HG03066 (cell line): ENCODE data around the gene ALDH1B1.
"Not testable (repeated sequence)": the region's sequence is repeated elsewhere in the genome, so short reads cannot be mapped to it uniquely, and the experiment has no call there.

Source experiments
- ATAC-seq: cut with Tn5 transposase; IDR thresholded peaks from one replicate; pipeline ENCODE4 v1.9.1; 2021; ENCODE audit warnings: low read depth; ENCODE audit not compliant: unreplicated experiment

ALDH1B1 gene

DNA sequence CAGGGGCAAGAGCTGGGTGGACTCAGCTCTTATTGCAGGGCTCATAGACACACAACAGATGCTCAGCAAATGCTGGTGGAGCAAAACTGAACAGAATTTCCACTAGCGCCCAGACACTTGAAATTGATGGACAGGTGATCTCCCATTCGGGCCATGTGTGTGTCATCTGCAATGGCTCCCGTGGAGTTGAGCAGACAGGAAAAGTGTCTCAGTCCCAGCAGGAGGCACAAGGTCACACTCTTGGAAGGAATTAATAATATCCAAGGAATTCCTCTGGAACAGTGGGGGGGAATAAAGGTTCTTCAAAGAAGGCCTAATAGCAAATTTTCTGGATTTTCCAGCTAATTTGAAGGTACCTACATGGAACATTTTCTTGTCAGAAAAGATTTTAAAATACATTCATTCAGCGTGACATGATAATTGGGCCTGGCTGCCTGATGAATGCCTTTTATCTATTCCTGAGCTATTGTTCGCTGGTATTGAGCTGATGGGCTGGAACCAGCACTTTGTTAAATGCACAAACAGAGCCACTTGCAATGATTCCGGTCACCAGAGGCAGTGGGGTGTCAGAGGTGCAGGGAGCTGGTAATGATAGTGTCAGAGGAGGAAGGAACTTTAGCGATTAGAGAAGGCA lies 31.5 kb upstream of the ALDH1B1 start:
- no peak for ATAC-seq

GRCh38 chr9:38361473-38361850 lies 31.0 kb upstream of the ALDH1B1 start:
- no peak for ATAC-seq

DNA sequence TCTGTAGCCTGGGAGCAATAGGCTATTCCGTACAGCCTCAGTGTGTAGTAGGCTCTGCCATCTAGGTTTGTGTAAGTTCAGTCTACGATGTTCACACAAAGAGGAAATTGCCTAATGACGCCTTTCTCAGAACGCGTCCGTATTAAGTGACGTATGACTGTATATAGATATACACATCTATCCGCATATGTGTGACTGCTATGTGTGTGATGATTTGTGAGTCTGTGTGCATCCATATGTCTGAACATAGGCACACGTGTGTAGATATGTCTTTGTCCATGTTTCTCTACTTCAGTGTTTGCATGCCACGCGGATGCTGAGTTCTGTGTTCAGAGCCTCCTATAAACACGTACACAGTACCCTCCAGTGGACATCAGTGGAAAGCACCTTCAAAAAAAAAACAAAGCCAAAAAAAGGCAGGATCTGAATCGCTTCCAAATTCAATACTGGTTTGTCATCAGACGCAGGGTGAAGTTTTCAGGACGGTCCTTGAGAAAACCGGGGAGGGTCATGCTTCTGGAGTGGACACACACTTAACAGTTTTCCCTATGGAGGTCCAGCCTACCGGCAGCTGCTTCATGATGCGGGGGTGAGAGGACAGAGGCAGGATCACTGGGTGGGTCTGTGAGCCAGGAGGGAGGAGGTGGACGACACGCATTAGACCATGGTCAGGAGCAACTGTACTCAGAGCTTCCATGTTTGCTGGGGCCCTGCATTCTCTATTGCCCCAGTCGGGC lies 29.5 kb upstream of the ALDH1B1 start:
- ATAC-seq = no peak

DNA sequence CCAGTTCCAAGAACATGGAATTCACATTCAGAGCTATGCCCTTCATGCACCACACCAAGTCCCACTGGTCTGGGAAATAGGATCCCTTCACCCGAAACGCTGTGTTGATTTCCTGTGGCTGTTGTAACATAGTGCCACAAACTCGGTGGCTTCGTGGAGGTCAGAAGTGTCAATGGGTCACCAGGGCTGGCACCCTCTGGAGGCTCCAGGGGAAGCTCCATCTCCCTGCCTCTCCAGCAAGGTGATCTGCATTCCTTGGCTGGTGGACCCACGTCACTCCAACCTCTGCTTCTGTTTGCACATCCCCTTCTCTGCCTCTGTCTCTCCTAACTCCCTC lies 28.9 kb upstream of the ALDH1B1 start:
- ATAC-seq = no peak

DNA sequence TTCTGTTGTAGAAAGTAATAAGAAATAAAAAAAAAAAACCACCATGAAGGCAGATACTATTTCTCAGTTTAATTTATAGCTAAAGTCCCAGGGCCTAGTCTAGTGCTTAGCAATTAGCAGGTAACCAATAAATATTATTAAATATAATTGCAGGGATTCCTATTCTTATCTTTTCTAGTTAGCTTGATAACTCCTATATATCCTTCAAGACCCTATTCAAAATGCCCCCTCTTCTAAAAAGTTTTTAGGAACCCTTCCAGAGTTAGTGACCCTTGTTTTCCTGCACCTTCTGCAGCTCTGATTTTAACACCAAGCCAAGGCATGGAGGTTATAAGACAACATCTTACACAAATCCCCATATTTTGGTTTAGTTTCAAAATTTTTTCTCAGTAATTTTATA lies 24.6 kb upstream of the ALDH1B1 start:
- ATAC-seq = no peak

DNA sequence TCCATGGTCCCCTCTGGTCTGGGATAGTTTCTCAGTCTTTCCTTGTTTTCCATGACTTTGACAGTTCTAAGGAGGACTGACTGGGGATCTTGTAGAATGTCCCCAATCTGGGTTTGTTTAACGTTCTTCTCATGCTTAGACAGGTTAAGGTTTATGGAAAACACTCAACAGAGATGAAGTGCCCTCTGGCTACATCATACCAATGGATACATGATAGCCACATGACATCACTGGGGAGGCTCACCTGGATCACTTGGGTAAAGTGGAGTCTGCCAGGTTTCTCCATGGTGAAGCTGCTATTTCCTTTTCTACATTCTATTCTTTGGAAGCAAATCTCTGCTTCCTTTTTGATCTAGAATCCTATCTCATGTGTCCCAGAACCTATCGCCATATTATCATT lies 23.8 kb upstream of the ALDH1B1 start:
- no peak for ATAC-seq

GRCh38 chr9:38370176-38370575 lies 22.3 kb upstream of the ALDH1B1 start:
- ATAC-seq = no peak

GRCh38 chr9:38371495-38371894 lies 21.0 kb upstream of the ALDH1B1 start:
- no peak for ATAC-seq

DNA sequence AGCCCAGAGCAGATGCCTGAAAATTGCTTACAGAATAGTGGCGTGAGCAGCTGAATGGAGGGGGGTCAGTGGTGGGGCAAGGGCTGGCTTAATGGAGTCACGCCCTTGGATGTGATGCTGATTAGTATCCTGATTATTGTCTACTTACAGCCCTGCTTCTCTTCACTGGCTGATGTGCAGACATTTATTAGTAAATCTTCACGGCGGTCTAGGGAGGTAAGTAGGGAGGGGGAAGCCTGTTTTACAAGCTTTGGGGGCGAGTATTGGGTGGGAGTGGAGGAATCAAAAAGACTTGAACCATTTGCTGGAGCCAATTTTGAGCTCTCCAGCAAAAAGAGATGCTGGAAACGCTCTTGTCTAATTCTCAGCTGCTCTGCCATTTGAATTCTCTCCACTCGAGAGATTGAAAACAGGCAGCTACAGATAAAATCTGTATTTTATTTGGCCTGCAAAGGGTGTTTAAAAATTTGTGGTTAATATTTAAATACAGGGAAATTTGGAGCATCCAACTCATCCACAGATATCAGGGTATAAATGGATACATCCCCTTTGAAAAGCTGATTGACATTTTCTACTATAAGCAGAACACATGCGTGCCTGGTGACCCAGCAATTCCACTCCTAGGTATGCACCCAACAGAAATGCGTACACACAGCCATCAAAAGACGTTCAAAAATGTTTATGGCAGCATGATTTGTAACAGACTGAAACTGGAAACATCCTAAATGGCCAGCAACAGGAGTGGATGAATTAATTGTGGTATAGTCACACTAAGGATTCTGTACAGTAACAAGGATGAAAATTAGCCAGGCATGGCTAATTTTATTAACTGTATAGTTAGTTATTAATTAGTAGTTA lies 19.5 kb upstream of the ALDH1B1 start:
- no peak for ATAC-seq

DNA sequence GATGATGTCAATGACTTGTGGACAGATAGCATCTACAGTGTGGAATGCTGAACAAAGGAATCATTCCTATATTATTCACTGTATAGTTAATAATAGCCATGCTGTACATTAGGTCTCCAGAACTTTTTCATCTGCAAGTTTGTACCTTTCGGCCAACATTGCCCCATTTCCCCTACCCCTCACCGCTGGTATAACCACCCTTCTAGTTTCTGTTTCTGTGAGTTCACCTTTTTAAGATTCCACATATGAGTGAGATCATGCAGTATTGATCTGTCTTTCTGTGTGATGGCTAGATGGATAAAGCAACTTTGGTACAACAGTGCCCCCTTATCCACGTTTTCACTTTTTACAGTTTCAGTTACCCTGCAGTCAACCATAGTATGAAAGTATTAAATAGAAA lies 18.8 kb upstream of the ALDH1B1 start:
- ATAC-seq = no peak

DNA sequence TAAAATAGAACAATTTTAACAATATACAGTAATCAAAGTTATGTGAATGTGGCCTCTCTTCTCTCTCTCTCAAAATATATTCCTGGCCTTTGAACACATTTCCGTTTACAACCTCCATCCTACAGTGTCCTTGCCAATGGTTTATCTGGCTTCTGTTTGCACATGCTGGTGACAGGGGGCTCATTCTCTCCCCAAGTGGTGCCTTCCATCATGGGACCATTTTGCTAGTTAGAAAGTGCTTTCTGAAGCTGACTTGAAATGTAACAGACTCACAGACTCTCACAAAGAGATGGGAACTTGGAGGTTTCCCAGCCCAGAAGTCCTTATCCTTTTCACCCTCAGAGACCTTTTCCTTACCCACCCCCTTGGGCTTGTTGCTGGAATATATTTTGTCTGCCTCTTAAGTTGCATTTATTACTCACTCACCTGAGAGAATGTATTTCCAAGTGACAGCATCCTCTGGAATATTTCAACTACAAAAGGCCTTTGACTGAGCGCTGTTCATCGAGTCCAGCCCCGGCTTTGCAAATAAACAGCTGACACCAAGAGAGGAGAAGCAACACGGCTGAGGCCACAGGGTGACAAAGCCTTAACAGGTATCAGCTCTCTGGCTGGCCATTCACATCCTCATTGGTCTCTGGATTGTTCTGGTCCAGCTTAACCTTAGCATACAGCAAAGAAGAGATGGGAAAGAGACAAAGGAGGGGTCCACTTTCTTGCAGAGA lies 17.5 kb upstream of the ALDH1B1 start:
- ATAC-seq = no peak

DNA sequence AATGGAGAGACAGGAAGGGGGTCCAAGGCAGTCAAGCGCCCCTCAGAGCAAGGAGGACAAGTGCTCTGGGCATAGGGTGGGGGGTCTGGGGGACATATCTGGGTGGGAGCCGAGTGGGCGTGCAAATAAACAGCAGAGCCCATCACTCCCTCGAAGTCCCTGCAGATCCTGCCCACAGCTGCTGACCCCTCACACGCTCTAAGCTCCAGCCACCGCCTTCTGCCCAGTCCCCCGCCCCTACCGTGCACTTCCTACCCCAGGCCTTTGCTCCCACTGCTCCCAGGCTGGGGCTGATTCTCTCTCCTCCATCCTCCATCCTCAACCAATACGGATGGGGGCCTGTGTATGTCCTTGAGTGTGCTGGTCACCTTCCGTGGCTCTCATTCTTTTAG lies 16.9 kb upstream of the ALDH1B1 start:
- no peak for ATAC-seq

GRCh38 chr9:38376021-38376670 lies 16.4 kb upstream of the ALDH1B1 start:
- ATAC-seq = no peak

GRCh38 chr9:38377336-38378083 lies 15.0 kb upstream of the ALDH1B1 start:
- not testable (repeated sequence) for ATAC-seq

DNA sequence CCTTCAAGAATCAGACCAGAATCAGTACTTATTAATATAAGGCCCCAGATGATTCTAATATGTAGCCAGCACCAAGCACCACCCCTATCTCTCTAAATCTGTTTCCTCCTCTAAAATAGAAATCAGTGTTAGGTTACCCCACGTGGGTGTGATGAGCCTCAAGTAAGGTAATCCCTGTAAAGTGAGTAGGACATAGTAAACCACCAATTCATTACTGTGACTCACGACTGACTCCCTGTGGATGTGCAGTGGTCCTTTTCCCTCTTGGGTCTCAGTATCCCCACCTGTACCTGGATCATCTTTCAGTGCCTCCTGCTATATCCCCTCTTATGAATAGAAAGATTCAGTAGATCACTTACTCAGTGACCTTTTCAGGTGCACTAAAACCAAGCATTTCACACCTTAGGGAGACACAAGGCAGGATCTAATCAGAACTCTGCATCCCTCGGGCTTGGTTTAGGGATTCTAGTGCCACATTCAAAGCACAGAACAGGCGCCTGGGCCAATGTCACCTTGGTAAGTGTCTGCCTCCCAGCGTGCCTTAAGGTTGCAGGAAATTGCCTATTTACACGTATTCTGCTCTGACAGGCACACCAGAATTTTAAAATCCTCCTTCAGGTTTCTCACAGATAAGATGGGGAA lies 12.2 kb upstream of the ALDH1B1 start:
- no peak for ATAC-seq

DNA sequence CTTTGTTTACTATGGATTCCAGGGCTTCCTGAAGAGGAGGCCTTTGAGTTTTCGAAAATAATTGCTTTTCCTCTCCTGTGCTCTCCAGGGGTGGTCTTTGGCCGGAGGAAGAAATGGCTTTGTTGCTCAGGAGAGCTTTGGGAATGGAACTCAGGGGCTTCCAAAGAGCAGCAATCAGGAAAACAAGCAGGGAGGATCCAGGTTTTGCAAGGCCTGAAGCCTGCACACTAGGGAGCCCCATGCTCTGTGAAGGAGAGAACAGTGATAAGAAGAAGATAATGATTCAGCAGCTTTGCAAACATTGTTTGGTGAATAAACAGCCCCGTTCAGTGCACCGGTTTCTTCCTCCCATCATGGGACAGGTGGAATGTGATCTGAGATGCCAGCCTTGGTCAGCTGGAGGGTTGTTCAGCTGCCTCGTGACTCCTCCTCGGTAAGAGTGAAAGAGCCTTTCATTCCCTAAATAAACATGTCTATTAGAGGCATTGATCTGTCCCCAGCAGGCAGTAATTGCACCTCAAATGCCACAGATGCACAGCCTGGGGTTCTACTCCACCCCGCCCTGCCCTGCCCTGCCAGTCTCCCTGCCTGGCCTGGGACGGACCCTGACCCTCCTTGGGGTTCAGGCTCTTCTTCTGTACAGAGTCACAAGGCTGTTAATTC lies 11.5 kb upstream of the ALDH1B1 start:
- ATAC-seq = no peak

- no peak for ATAC-seq
Measured at GRCh38 chr9:38382141-38382540, 10.4 kb upstream of the ALDH1B1 start.

DNA sequence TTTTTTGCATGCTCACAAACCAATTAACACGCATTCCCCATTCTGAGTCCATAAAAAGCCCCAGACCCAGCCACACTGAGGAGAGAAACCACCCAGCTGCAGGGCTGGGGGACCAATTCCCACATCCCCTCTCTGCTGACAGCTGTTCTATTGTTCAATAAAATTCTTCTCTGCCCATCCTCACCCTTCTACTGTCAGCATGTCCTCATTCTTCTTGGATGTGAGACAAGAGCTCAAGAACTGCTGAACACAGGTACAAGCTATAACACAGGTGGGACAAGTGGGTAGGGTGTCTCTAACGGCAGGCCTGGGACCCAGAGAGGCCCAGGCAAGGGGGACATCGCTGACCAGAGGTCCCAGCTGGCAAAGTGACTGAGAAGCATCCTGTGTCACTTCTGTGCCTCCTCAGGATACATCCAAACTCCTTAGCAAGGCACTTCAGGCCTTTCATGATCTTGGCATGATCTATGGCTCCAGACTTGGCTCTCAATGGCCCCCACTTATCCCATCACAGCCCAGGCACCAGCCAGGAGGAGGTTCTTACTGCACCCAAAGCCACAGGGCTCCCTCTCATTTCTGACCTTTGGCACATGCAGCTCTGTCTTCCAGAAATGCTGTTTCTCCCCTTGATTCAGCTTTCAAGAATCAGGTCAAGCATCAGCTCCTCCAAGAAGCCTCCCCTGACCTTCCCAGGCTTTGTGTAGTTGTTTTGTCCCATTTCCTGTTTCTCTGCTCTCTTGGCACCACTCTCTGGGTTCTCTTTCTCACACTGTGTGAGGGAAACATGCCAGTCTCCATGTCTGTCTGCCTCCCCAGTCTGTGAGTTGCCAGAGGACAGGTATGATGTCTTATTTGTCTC lies 7.3 kb upstream of the ALDH1B1 start:
- ATAC-seq = no peak
